Activated CD4-positive, alpha-beta T cell treated with anti-CD3 and anti-CD28 coated beads for 36 hours (primary cell): ENCODE measurements around the gene HNRNPL. TPM values are rescaled to one million over a fixed set of nuclear protein-coding genes. Genes with fewer than 3 reads are reported as not detected.
"Not testable (repeated sequence)": the region's sequence is repeated elsewhere in the genome, so short reads cannot be mapped to it uniquely, and the experiment has no call there.

ENCODE experiments used
- ATAC-seq: fragments of 200-7000 bp; cut with Tn5 transposase; one replicate; pipeline ENCODE4 v1.10.0; 2021; ENCODE audit warnings: mild to moderate bottlenecking, moderate library complexity
- CTCF ChIA-PET: fragments of 350-600 bp; sonication (Branson Sonifier 250); formaldehyde crosslinking; loops from one replicate; lab custom pipeline; 2021; ENCODE audit warnings: antibody characterized with exemption; lab: Charles Lee
- POLR2A ChIA-PET: fragments of 350-600 bp; sonication (Branson Sonifier 250); formaldehyde crosslinking; loops from one replicate; lab custom pipeline; 2021; ENCODE audit warnings: antibody characterized with exemption, inconsistent platforms; lab: Charles Lee
- DNase-seq: peaks from one replicate; pipeline ENCODE4 v3.0.0-alpha.2; 2020
- H3K27ac Mint-ChIP-seq: one replicate; pipeline ENCODE4 v1.8.0; 2021; ENCODE audit warnings: mixed read lengths
- H3K27me3 Mint-ChIP-seq: one replicate; pipeline ENCODE4 v1.8.0; 2021; ENCODE audit warnings: mixed read lengths
- H3K36me3 Mint-ChIP-seq: one replicate; pipeline ENCODE4 v1.8.0; 2021; ENCODE audit warnings: low read depth, mixed read lengths
- H3K4me1 Mint-ChIP-seq: one replicate; pipeline ENCODE4 v1.8.0; 2021; ENCODE audit warnings: mixed read lengths
- H3K4me3 Mint-ChIP-seq: one replicate; pipeline ENCODE4 v1.8.0; 2021; ENCODE audit warnings: mild to moderate bottlenecking, moderate library complexity, mixed read lengths
- H3K9me3 Mint-ChIP-seq: one replicate; pipeline ENCODE4 v1.8.0; 2021; ENCODE audit warnings: low read depth, mixed read lengths
- intact Hi-C, 2 experiments: fragments of 100-400 bp; cut with DNase I in 1 of 2; cut with micrococcal nuclease in 1 of 2; formaldehyde crosslinking; loops; one replicate each; pipeline versions ENCODE4 v1.14.2 to v1.15.1; 2022 to 2024; cut with DNase I, micrococcal nuclease
- total RNA-seq, 2 experiments: library from RNA; stranded (reverse); gene quantifications; one replicate each; pipeline ENCODE4 v1.2.3, GENCODE V29; 2021

Gene HNRNPL
- total RNA-seq, 2 experiments from 2014 or later, result 714 to 722 TPM

DNA sequence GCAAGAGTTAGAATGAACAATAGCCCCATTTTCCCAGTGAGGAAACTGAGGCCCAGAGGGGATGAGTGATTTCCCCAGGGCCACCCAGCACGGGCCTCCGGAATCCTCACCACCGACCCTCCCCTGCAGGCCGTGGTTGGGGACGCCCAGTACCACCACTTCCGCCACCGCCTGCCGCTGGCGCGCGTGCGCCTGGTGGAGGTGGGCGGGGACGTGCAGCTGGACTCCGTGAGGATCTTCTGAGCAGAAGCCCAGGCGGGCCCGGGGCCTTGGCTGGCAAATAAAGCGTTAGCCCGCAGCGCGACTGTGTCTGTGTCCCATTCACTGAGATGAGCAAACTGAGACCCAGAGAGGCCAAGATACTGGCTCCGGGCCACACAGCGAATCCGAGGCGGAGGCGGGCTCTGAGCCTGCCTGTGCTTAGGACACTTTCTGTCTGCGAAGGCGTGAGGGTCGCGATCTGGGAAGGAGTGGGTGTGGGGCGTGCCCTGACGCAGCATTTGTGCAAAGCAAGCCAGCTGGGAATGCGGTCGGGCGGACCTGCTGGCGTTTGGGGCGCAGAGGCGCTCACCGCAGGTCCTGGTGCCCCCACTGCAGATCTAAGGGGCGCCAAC lies 58.2 kb downstream of the HNRNPL start:
- H3K27ac Mint-ChIP-seq, CTCF ChIA-PET, H3K4me3 Mint-ChIP-seq, H3K27me3 Mint-ChIP-seq, H3K36me3 Mint-ChIP-seq, H3K9me3 Mint-ChIP-seq, H3K4me1 Mint-ChIP-seq, DNase-seq, POLR2A ChIA-PET: not testable (repeated sequence)
- intact Hi-C loops, result loop anchor here in 1 of 2 experiments (2.0 kb wide), 1 partner anchor 17 kb away; no protein-coding TSS in a partner anchor
- peak; percentile 94 for ATAC-seq

GRCh38 chr19:38790507-38791403 lies 59.0 kb downstream of the HNRNPL start:
- ATAC-seq, H3K36me3 Mint-ChIP-seq, DNase-seq, H3K4me1 Mint-ChIP-seq, intact Hi-C loops, H3K9me3 Mint-ChIP-seq, H3K27ac Mint-ChIP-seq, H3K4me3 Mint-ChIP-seq, POLR2A ChIA-PET, CTCF ChIA-PET, H3K27me3 Mint-ChIP-seq: not testable (repeated sequence)

DNA sequence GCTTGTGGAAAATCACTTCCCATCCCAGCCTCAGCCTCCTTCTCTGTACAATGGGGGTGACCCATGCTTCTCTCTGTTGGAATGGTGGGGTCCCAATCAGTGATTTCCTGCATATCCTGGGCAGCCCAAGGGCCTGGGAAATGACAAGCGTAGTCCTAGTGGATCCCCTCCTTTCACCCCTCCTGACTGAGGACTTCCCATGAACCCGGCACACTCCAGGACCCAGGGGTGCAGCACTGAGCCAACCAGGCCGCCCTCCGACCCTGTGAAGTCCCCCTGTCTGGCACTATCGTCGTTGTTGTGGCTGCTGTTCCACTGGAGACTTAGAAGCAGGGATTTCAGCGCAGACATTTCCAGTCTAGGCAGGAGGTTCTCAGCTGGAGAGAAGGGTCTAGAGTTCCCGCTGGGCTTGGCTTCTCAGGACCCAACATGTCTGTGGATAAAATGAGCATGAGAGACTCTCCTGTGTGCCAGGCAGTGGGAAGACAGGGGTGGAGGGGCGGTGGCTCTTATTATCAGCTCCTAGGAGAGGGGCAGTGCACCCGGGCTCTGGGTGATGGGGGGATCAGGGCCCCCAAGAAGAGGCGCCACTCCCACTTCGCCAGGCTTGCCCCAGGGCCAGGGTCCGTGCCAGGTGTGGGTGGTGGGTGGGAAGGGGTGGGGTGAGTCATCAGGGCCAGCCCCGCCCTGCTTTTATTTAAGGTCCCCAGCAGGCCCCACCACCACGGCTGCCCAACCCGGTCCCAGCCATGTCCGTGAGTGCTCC lies 61.1 kb downstream of the HNRNPL start, which contains the start of gene LGALS7B:
Gene LGALS7B, plus strand, starts transcription at position 723 of the 766 bp plus-strand sequence. Its CDS starts 27 bp downstream, at position 750.
- H3K27ac Mint-ChIP-seq, result no peak within 1 kb of the TSS
- CTCF ChIA-PET, result interaction anchor here (1.5 kb wide), 1 partner anchor 19 kb away, joined by 5 read pairs; no protein-coding TSS in a partner anchor
- no peak for ATAC-seq

DNA sequence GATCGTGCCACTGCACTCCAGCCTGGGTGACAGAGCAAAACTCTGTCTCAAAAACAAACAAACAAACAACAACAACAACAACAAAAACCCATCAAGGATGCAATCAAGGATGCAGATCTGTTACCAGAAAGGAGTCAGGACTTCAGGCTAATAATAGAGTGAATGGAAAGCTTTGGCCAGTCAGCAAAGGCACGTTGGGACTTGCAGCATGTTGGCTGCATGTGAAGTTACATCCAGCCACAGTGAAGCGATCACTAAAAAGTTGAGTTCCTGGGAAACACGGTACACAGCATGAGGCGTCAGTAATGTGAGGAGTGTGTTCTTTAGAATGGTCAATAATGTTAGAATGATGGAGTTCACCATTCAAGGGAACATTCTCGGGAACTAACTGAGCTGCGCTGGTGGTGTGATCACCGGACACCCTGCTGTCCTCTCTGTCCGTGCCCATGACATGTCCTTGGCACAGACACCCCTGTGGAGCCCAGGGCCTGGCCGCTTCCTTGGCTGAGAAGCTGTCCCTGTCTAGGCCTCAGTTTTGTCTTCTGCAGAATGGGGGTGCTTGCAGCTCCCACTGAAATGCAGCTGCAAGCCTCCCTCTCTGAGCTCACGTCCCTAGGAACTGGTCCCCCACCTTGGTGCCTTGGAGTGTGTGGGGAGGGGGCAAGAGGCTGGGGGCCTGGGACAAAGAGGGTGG lies 63.1 kb downstream of the HNRNPL start:
- H3K36me3 Mint-ChIP-seq, result no peaks in the 10 kb centered on the region
- H3K4me3 Mint-ChIP-seq, result no peak overlapping the region
- H3K27ac Mint-ChIP-seq, result no peak overlapping the region
- intact Hi-C loops, result no loop called here
- ChIA-PET CTCF (interaction anchor here (1.5 kb wide), 1 partner anchor 17 kb away, joined by 5 read pairs; no protein-coding TSS in a partner anchor), POLR2A (no interaction called here)
- ATAC-seq (no peak), DNase-seq (no peak)
- H3K27me3 Mint-ChIP-seq, result no peaks in the 10 kb centered on the region
- H3K4me1 Mint-ChIP-seq, result no peaks in the 10 kb centered on the region
- no peaks in the 10 kb centered on the region for H3K9me3 Mint-ChIP-seq

More for the DNA sequence above, 61.1 kb downstream of the HNRNPL start, which contains the start of gene LGALS7B:
- POLR2A ChIA-PET, result no interaction called here
- H3K9me3 Mint-ChIP-seq, result no peaks in the 10 kb centered on the region
- H3K4me1 Mint-ChIP-seq, result peaks cover 4% of the 10 kb centered on the region
- no peak within 1 kb of the TSS for H3K4me3 Mint-ChIP-seq
- no peaks in the 10 kb centered on the region for H3K27me3 Mint-ChIP-seq
- DNase-seq, result no peak
- intact Hi-C loops, result no loop called here
- no peaks in the 10 kb centered on the region for H3K36me3 Mint-ChIP-seq

Other genes starting within 250 kb of the HNRNPL start
- 100 to 1,000 TPM; 195 to 198 TPM for gene MAP4K1, start 232.0 kb downstream of the HNRNPL start, total RNA-seq
- gene EIF3K, start 230.8 kb downstream of the HNRNPL start, total RNA-seq, result 100 to 1,000 TPM; 269 to 297 TPM
- 100 to 1,000 TPM; 181 to 182 TPM for gene ACTN4, start 202.3 kb downstream of the HNRNPL start, total RNA-seq
- 1 to 10 TPM; 4.4 to 4.9 TPM for gene CAPN12, start 105.5 kb downstream of the HNRNPL start, total RNA-seq
- gene LGALS7, start 76.5 kb downstream of the HNRNPL start, total RNA-seq, result not detected
- gene LGALS7B, start 60.8 kb downstream of the HNRNPL start, total RNA-seq, result not detected
- gene LGALS4, start 37.0 kb downstream of the HNRNPL start, total RNA-seq, result 1 to 10 TPM in 1 of 2 experiments, under 1 TPM in 1; 0.59 to 1.1 TPM
- 100 to 1,000 TPM; 114 to 154 TPM for gene ECH1, start 18.2 kb downstream of the HNRNPL start, total RNA-seq
- gene RINL, start 28.3 kb upstream of the HNRNPL start, total RNA-seq, result 10 to 100 TPM; 85.8 to 90.3 TPM
- 10 to 100 TPM; 17.8 to 23.1 TPM for gene SIRT2, start 49.6 kb upstream of the HNRNPL start, total RNA-seq
- gene NFKBIB, start 50.0 kb upstream of the HNRNPL start, total RNA-seq, result 10 to 100 TPM; 49.4 to 52.5 TPM
- gene CCER2, start 62.2 kb upstream of the HNRNPL start, total RNA-seq, result under 1 TPM; 0.34 to 0.54 TPM
- 10 to 100 TPM; 36.7 to 39.4 TPM for gene SARS2, start 80.8 kb upstream of the HNRNPL start, total RNA-seq
- gene MRPS12, start 81.0 kb upstream of the HNRNPL start, total RNA-seq, result 10 to 100 TPM; 62.4 to 76.0 TPM
- gene FBXO17, start 125.8 kb upstream of the HNRNPL start, total RNA-seq, result not detected
- gene FBXO27, start 182.6 kb upstream of the HNRNPL start, total RNA-seq, result under 1 TPM; 0.71 to 0.90 TPM
- not detected for gene ACP7, start 234.4 kb upstream of the HNRNPL start, total RNA-seq